Measurements from ENCODE around the gene NTM. TPM values are rescaled to one million over a fixed set of nuclear protein-coding genes. Genes with fewer than 3 reads are reported as not detected.

The NTM gene
- total and polyA plus RNA-seq, 2 donors from 2014 or later, result 0.92 to 10.3 TPM

DNA sequence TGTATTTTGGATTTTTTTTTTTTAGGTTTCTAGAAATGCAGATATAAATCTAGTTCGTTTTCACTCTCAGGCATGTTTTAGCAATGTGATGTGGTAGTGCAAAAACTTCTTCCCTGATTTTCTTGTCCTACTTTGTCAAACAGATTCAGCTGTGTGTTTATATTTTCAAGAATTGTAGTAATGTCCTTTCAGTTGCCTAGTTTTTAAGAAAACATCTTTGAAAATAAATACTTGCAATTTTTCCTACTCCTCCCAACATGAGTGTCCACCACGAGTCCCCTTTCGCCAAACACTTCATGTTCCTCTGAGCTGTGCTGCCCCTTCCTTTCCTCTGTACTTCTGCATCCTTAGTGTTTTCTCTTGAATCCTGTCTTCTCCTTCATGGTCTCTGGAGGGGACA lies 686.9 kb downstream of the NTM start:
- TF ChIP-seq, protein P1, sequence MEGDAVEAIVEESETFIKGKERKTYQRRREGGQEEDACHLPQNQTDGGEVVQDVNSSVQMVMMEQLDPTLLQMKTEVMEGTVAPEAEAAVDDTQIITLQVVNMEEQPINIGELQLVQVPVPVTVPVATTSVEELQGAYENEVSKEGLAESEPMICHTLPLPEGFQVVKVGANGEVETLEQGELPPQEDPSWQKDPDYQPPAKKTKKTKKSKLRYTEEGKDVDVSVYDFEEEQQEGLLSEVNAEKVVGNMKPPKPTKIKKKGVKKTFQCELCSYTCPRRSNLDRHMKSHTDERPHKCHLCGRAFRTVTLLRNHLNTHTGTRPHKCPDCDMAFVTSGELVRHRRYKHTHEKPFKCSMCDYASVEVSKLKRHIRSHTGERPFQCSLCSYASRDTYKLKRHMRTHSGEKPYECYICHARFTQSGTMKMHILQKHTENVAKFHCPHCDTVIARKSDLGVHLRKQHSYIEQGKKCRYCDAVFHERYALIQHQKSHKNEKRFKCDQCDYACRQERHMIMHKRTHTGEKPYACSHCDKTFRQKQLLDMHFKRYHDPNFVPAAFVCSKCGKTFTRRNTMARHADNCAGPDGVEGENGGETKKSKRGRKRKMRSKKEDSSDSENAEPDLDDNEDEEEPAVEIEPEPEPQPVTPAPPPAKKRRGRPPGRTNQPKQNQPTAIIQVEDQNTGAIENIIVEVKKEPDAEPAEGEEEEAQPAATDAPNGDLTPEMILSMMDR (IDR thresholded peaks at IDR 0.05; ENCODE audit: borderline replicate concordance, extremely low read depth, insufficient read depth), result no peak
- Histone ChIP-seq H3K4me1 (ENCODE audit: control insufficient read depth in 2 of 3, insufficient read depth in 2 of 3, low read depth in 1 of 3, low read length in 3 of 3) (no peaks in the 10 kb centered on the region), H3K27me3 (ENCODE audit: control insufficient read depth, insufficient read depth, low read length) (no peaks in the 10 kb centered on the region), H3K9me3 (ENCODE audit: control insufficient read depth in 2 of 3, insufficient read depth in 1 of 3, low read length in 3 of 3) (no peaks in the 10 kb centered on the region), H3K27ac (ENCODE audit: low read depth in 2 of 2, low read length in 2 of 2) (no peak overlapping the region), H3K36me3 (ENCODE audit: control insufficient read depth in 2 of 3, insufficient read depth in 3 of 3, low read length in 3 of 3) (no peaks in the 10 kb centered on the region), H3K4me3 (ENCODE audit: low read length in 3 of 3) (no peak overlapping the region), H3K9ac (ENCODE audit: low read length in 3 of 3) (no peak overlapping the region)
- DNase-seq, result no peak
- intact Hi-C loops (cut with DNase I), result no loop called here
- FAIRE-seq, result no peak

DNA sequence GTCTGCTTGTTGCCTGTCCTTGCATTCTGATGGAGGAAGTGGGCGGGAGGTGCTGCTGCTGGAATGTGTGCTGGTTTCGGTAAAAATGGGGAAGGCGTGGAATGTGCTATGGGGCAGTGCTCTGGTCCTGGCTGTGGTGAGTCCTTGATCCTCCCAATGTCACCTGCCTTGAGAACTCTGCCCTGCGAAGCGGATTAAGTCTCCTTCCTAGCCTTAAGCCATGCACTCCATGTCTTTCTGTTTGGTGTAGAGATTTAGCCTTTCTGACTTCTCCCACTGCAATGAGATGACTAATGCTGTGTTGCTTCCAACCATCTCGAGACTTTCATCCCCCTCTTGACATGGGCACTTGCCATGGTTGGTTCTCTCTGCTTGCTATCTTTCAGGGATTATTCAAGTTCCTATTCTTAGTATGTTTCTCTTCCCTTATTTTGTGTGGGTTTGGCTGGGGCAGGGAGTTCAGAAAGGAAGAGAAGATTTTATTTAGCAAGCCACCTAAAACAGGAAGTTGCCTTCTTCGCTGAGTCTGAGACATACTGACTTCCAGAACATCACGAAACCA lies 687.9 kb downstream of the NTM start:
- FAIRE-seq (no peak), DNase-seq (no peak)
- TF ChIP-seq, protein P1 (IDR thresholded peaks at IDR 0.05; ENCODE audit: borderline replicate concordance, extremely low read depth, insufficient read depth), result no peak
- Histone ChIP-seq H3K4me3 (ENCODE audit: low read length in 3 of 3) (no peak overlapping the region), H3K36me3 (ENCODE audit: control insufficient read depth in 2 of 3, insufficient read depth in 3 of 3, low read length in 3 of 3) (no peaks in the 10 kb centered on the region), H3K9me3 (ENCODE audit: control insufficient read depth in 2 of 3, insufficient read depth in 1 of 3, low read length in 3 of 3) (no peaks in the 10 kb centered on the region), H3K4me1 (ENCODE audit: control insufficient read depth in 2 of 3, insufficient read depth in 2 of 3, low read depth in 1 of 3, low read length in 3 of 3) (no peaks in the 10 kb centered on the region), H3K27ac (ENCODE audit: low read depth in 2 of 2, low read length in 2 of 2) (no peak overlapping the region), H3K9ac (ENCODE audit: low read length in 3 of 3) (no peak overlapping the region), H3K27me3 (ENCODE audit: control insufficient read depth, insufficient read depth, low read length) (no peaks in the 10 kb centered on the region)
- intact Hi-C loops (cut with DNase I), result no loop called here

DNA sequence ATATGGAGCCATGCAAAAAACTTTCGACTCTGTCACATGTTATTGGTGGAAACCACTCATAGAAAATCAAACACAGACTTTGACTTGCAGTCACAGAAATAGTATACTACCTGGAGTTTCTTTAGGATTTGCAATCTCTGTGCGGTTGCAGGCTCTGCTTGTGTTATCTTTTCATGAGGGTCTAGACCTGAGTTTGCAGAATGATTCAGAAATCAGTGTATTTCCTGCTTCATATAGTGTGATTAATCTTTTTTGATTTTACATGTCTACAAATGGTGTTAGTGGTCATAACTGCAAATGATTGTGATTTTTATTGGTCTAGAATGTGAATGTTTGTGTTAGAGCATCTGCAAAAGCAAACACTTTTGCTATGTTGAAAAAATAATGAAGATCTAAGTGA lies 690.2 kb downstream of the NTM start:
- no peak overlapping the region for H3K9ac ChIP-seq (ENCODE audit: low read length in 3 of 3)
- DNase-seq (no peak), FAIRE-seq (no peak)
- H3K36me3 ChIP-seq (ENCODE audit: control insufficient read depth in 2 of 3, insufficient read depth in 3 of 3, low read length in 3 of 3), result no peaks in the 10 kb centered on the region
- H3K27ac ChIP-seq (ENCODE audit: low read depth in 2 of 2, low read length in 2 of 2), result no peak overlapping the region
- H3K9me3 ChIP-seq (ENCODE audit: control insufficient read depth in 2 of 3, insufficient read depth in 1 of 3, low read length in 3 of 3), result no peaks in the 10 kb centered on the region
- H3K4me3 ChIP-seq (ENCODE audit: low read length in 3 of 3), result no peak overlapping the region
- intact Hi-C loops (cut with DNase I), result no loop called here
- H3K27me3 ChIP-seq (ENCODE audit: control insufficient read depth, insufficient read depth, low read length), result no peaks in the 10 kb centered on the region
- peaks cover 0 to 7% (median 0%) of the 10 kb centered on the region in 3 donors for H3K4me1 ChIP-seq (ENCODE audit: control insufficient read depth in 2 of 3, insufficient read depth in 2 of 3, low read depth in 1 of 3, low read length in 3 of 3)
- TF ChIP-seq, protein P1 (IDR thresholded peaks at IDR 0.05; ENCODE audit: borderline replicate concordance, extremely low read depth, insufficient read depth), result no peak

DNA sequence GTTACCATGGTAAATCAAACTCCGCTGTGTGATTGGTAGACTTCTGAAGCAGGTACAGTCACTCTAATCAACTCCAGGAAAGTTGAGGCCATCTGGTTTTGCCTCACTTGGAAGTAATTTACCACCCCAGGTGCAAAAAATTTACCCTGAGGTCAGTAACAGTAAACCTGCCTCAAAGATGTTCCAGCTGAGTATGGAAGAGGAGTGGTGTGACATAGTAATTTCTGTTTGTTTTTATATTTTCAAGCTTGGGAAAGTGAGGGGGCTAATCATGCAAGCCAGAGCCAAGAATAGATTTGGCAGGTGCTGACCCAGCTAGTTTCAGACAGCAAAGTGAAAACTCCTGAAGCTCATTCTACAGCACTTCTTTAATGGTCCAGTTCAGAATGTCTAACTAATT lies 691.6 kb downstream of the NTM start:
- no peaks in the 10 kb centered on the region for H3K9me3 ChIP-seq (ENCODE audit: control insufficient read depth in 2 of 3, insufficient read depth in 1 of 3, low read length in 3 of 3)
- H3K36me3 ChIP-seq (ENCODE audit: control insufficient read depth in 2 of 3, insufficient read depth in 3 of 3, low read length in 3 of 3), result no peaks in the 10 kb centered on the region
- no peak overlapping the region for H3K27ac ChIP-seq (ENCODE audit: low read depth in 2 of 2, low read length in 2 of 2)
- DNase-seq (no peak), FAIRE-seq (no peak)
- H3K27me3 ChIP-seq (ENCODE audit: control insufficient read depth, insufficient read depth, low read length), result no peaks in the 10 kb centered on the region
- no peak overlapping the region for H3K4me3 ChIP-seq (ENCODE audit: low read length in 3 of 3)
- TF ChIP-seq, protein P1 (IDR thresholded peaks at IDR 0.05; ENCODE audit: borderline replicate concordance, extremely low read depth, insufficient read depth), result no peak
- peaks cover 0 to 7% (median 0%) of the 10 kb centered on the region in 3 donors for H3K4me1 ChIP-seq (ENCODE audit: control insufficient read depth in 2 of 3, insufficient read depth in 2 of 3, low read depth in 1 of 3, low read length in 3 of 3)
- no peak overlapping the region for H3K9ac ChIP-seq (ENCODE audit: low read length in 3 of 3)
- intact Hi-C loops (cut with DNase I), result no loop called here
